Neural cell (in vitro differentiated cells): ENCODE measurements around the gene CBFA2T2. TPM values are rescaled to one million over a fixed set of nuclear protein-coding genes. Genes with fewer than 3 reads are reported as not detected.
"Not testable (repeated sequence)": the region's sequence is repeated elsewhere in the genome, so short reads cannot be mapped to it uniquely, and the experiment has no call there.

Source experiments
- H2AFZ ChIP-seq: fragments of 200-600, 300-800 bp; sonication (generic), shearing (Covaris generic); 2 replicates; pipeline ENCODE4 v1.6.0; 2014; ENCODE audit warnings: low read depth, mild to moderate bottlenecking, antibody characterized with exemption, low read length, moderate library complexity
- H3F3A ChIP-seq: fragments of 200-600 bp; shearing (Covaris generic); 2 replicates; pipeline ENCODE4 v1.6.1; 2016; ENCODE audit warnings: mild to moderate bottlenecking, moderate library complexity, mixed read lengths, antibody characterized with exemption, low read length; ENCODE audit not compliant: insufficient read depth, poor library complexity, severe bottlenecking
- H3K27ac ChIP-seq: fragments of 200-600, 300-800 bp; sonication (generic), shearing (Covaris generic); 2 replicates; pipeline ENCODE4 v1.5.1; 2014; ENCODE audit warnings: mild to moderate bottlenecking, low read length, moderate library complexity
- H3K27me3 ChIP-seq: fragments of 300-800, 200-600 bp; sonication (generic), shearing (Covaris generic); 2 replicates; pipeline ENCODE4 v1.6.0; 2014; ENCODE audit warnings: mild to moderate bottlenecking, low read depth, low read length, moderate library complexity; ENCODE audit not compliant: insufficient read depth
- H3K36me3 ChIP-seq: fragments of 300-800, 200-600 bp; sonication (generic), shearing (Covaris generic); 2 replicates; pipeline ENCODE4 v1.5.1; 2014; ENCODE audit warnings: mild to moderate bottlenecking, antibody characterized with exemption, low read length, moderate library complexity; ENCODE audit not compliant: insufficient read depth
- H3K4me2 ChIP-seq: fragments of 300-800, 200-600 bp; sonication (generic), shearing (Covaris generic); 2 replicates; pipeline ENCODE4 v1.6.0; 2014; ENCODE audit warnings: mild to moderate bottlenecking, low read length
- H3K4me3 ChIP-seq: fragments of 300-800, 200-600 bp; sonication (generic), shearing (Covaris generic); 2 replicates; pipeline ENCODE4 v1.5.1; 2014; ENCODE audit warnings: mild to moderate bottlenecking, low read length, moderate library complexity
- H3K79me2 ChIP-seq: fragments of 200-600 bp; shearing (Covaris generic); replicated peaks from 2 replicates; pipeline ENCODE4 v1.6.0; 2014; ENCODE audit warnings: mild to moderate bottlenecking, low read length, moderate library complexity; ENCODE audit not compliant: insufficient read depth
- H3K9ac ChIP-seq: fragments of 300-800, 200-600 bp; sonication (generic), shearing (Covaris generic); 2 replicates; pipeline ENCODE4 v1.6.1; 2016; ENCODE audit warnings: mild to moderate bottlenecking, low read length, mixed read lengths
- H3K9me2 ChIP-seq: fragments of 200-600 bp; shearing (Covaris generic); 2 replicates; pipeline ENCODE4 v1.6.1; 2016; ENCODE audit warnings: mild to moderate bottlenecking, low read length, mixed read lengths; ENCODE audit not compliant: insufficient read depth
- H3K9me3 ChIP-seq: fragments of 200-600, 300-800 bp; sonication (generic), shearing (Covaris generic); 2 replicates; pipeline ENCODE4 v1.6.1; 2016; ENCODE audit warnings: mild to moderate bottlenecking, mixed run types, low read length, moderate library complexity, mixed read lengths
- H4K20me1 ChIP-seq: fragments of 200-600 bp; shearing (Covaris generic); 2 replicates; pipeline ENCODE4 v1.6.1; 2016; ENCODE audit warnings: mild to moderate bottlenecking, mixed run types; ENCODE audit not compliant: insufficient read depth
- EP300 ChIP-seq: fragments of 450-650 bp; conservative IDR thresholded peaks from 2 replicates; pipeline ENCODE4 v1.6.1; 2014; ENCODE audit warnings: antibody characterized with exemption, mild to moderate bottlenecking, moderate library complexity; ENCODE audit not compliant: poor library complexity, severe bottlenecking
- EZH2 ChIP-seq: fragments of 200-600, 300-800 bp; shearing (Covaris generic), sonication (generic); IDR thresholded peaks from 2 replicates; pipeline ENCODE4 v1.6.1; 2014; ENCODE audit warnings: antibody characterized with exemption, low read length, borderline replicate concordance, mild to moderate bottlenecking; ENCODE audit not compliant: insufficient read depth, poor library complexity, severe bottlenecking
- MXI1 ChIP-seq: fragments of 450-650 bp; conservative IDR thresholded peaks from 2 replicates; pipeline ENCODE4 v1.6.1; 2014; ENCODE audit warnings: antibody characterized with exemption, mild to moderate bottlenecking; ENCODE audit not compliant: poor library complexity, severe bottlenecking
- POLR2AphosphoS5 ChIP-seq: IDR thresholded peaks from 2 replicates; pipeline ENCODE4 v1.6.1; 2012
- RAD21 ChIP-seq: fragments of 450-650 bp; conservative IDR thresholded peaks from 2 replicates; pipeline ENCODE4 v1.6.1; 2014; ENCODE audit warnings: antibody characterized with exemption, mild to moderate bottlenecking, moderate library complexity
- SMC3 ChIP-seq: fragments of 450-650 bp; conservative IDR thresholded peaks from 2 replicates; pipeline ENCODE4 v1.6.1; 2014; ENCODE audit warnings: antibody characterized with exemption, mild to moderate bottlenecking, moderate library complexity; ENCODE audit not compliant: poor library complexity
- TAF1 ChIP-seq: IDR thresholded peaks from 2 replicates; pipeline ENCODE4 v1.6.1; 2012; ENCODE audit warnings: low read depth
- polyA plus RNA-seq: library from polyadenylated mRNA; depleted of rRNA; stranded (reverse); fragments of >200 nt; gene quantifications from 2 replicates; pipeline ENCODE4 v1.2.3, GENCODE V29; 2014
- TF ChIP-seq, protein P1 (sequence below): fragments of 450-650 bp; IDR thresholded peaks from 2 replicates; pipeline ENCODE4 v1.5.1; 2014; ENCODE audit warnings: antibody characterized with exemption, mild to moderate bottlenecking, moderate library complexity; ENCODE audit not compliant: poor library complexity, severe bottlenecking
- TF ChIP-seq, protein P2 (sequence below): IDR thresholded peaks from 2 replicates; pipeline ENCODE4 v1.6.1; 2012; ENCODE audit warnings: borderline replicate concordance

The CBFA2T2 gene
- polyA plus RNA-seq, 1 donor from 2014 or later = 15.9 TPM

DNA sequence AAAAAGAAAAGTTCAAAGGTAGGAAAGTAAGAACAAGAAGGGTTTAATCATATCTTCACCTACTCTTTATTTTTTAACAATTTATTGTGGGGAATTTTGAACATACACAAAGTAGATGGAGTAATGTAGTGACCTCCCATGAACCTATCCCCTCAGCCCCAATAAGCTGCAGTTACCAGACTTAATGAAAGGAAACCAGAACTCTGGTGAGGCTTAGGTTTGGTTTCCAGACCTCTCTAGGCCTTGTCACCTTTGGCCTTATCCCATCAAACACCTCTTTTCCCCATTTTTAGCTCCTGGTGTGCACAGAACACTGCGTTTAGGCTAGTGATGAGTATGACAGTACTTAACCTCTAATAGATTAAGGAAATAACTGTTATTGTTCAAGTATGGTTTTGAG is 42.0 kb downstream of the CBFA2T2 start:
- Histone ChIP-seq H3K79me2 (no peaks in the 10 kb centered on the region), H3K4me2 (no peak overlapping the region), H4K20me1 (no peaks in the 10 kb centered on the region), H3F3A (no peaks in the 10 kb centered on the region), H3K36me3 (no peaks in the 10 kb centered on the region), H3K9me2 (no peaks in the 10 kb centered on the region), H3K4me3 (no peak overlapping the region), H3K27ac (no peak overlapping the region), H3K27me3 (no peaks in the 10 kb centered on the region), H3K9me3 (no peaks in the 10 kb centered on the region), H2AFZ (no peak overlapping the region), H3K9ac (no peak overlapping the region)
- no peak for TF ChIP-seq EZH2
- TF ChIP-seq, protein P1, sequence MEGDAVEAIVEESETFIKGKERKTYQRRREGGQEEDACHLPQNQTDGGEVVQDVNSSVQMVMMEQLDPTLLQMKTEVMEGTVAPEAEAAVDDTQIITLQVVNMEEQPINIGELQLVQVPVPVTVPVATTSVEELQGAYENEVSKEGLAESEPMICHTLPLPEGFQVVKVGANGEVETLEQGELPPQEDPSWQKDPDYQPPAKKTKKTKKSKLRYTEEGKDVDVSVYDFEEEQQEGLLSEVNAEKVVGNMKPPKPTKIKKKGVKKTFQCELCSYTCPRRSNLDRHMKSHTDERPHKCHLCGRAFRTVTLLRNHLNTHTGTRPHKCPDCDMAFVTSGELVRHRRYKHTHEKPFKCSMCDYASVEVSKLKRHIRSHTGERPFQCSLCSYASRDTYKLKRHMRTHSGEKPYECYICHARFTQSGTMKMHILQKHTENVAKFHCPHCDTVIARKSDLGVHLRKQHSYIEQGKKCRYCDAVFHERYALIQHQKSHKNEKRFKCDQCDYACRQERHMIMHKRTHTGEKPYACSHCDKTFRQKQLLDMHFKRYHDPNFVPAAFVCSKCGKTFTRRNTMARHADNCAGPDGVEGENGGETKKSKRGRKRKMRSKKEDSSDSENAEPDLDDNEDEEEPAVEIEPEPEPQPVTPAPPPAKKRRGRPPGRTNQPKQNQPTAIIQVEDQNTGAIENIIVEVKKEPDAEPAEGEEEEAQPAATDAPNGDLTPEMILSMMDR = no peak
- TF ChIP-seq EP300 = no peak
- TF ChIP-seq RAD21 = no peak
- TF ChIP-seq POLR2AphosphoS5 = no peak

- Histone ChIP-seq H3K9me3 (no peaks in the 10 kb centered on the region), H3K27me3 (no peaks in the 10 kb centered on the region), H2AFZ (no peak overlapping the region), H3K9ac (no peak overlapping the region), H3K27ac (no peak overlapping the region), H3F3A (no peaks in the 10 kb centered on the region), H3K9me2 (no peaks in the 10 kb centered on the region), H3K4me3 (no peak overlapping the region), H3K79me2 (no peaks in the 10 kb centered on the region), H3K4me2 (no peak overlapping the region), H4K20me1 (no peaks in the 10 kb centered on the region), H3K36me3 (no peaks in the 10 kb centered on the region)
- TF ChIP-seq, protein P1 = no peak
- no peak for TF ChIP-seq MXI1
- TF ChIP-seq, protein P2, sequence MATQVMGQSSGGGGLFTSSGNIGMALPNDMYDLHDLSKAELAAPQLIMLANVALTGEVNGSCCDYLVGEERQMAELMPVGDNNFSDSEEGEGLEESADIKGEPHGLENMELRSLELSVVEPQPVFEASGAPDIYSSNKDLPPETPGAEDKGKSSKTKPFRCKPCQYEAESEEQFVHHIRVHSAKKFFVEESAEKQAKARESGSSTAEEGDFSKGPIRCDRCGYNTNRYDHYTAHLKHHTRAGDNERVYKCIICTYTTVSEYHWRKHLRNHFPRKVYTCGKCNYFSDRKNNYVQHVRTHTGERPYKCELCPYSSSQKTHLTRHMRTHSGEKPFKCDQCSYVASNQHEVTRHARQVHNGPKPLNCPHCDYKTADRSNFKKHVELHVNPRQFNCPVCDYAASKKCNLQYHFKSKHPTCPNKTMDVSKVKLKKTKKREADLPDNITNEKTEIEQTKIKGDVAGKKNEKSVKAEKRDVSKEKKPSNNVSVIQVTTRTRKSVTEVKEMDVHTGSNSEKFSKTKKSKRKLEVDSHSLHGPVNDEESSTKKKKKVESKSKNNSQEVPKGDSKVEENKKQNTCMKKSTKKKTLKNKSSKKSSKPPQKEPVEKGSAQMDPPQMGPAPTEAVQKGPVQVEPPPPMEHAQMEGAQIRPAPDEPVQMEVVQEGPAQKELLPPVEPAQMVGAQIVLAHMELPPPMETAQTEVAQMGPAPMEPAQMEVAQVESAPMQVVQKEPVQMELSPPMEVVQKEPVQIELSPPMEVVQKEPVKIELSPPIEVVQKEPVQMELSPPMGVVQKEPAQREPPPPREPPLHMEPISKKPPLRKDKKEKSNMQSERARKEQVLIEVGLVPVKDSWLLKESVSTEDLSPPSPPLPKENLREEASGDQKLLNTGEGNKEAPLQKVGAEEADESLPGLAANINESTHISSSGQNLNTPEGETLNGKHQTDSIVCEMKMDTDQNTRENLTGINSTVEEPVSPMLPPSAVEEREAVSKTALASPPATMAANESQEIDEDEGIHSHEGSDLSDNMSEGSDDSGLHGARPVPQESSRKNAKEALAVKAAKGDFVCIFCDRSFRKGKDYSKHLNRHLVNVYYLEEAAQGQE = no peak
- TF ChIP-seq TAF1 = no peak
- TF ChIP-seq SMC3 = no peak
- no peak for TF ChIP-seq EZH2
- no peak for TF ChIP-seq EP300
- TF ChIP-seq POLR2AphosphoS5 = no peak
- no peak for TF ChIP-seq RAD21
Observed at GRCh38 chr20:33532753-33533459, 43.0 kb downstream of the CBFA2T2 start.

DNA sequence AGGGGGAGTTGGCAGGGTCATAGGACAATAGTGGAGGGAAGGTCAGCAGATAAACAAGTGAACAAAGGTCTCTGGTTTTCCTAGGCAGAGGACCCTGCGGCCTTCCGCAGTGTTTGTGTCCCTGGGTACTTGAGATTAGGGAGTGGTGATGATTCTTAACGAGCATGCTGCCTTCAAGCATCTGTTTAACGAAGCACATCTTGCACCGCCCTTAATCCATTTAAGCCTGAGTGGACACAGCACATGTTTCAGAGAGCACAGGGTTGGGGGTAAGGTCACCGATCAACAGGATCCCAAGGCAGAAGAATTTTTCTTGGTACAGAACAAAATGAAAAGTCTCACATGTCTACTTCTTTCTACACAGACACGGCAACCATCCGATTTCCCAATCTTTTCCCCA is 45.8 kb downstream of the CBFA2T2 start:
- not testable (repeated sequence) for H3K4me3 ChIP-seq, H4K20me1 ChIP-seq, H3K4me2 ChIP-seq, H3K27ac ChIP-seq, H3K9me2 ChIP-seq, H3K27me3 ChIP-seq, H2AFZ ChIP-seq, H3F3A ChIP-seq, H3K79me2 ChIP-seq, H3K9me3 ChIP-seq, H3K9ac ChIP-seq, H3K36me3 ChIP-seq
